ENCODE measurements around the gene IPPK.

Gene IPPK

GRCh38 chr9:92686954-92687353 lies 17.0 kb upstream of the IPPK start:
- no peak for DNase-seq

- no peak for DNase-seq
Measured at GRCh38 chr9:92685022-92685421, 15.1 kb upstream of the IPPK start.

- DNase-seq, result no peak
Measured at GRCh38 chr9:92682269-92682668, 12.3 kb upstream of the IPPK start.

GRCh38 chr9:92680166-92681119 lies 10.5 kb upstream of the IPPK start:
- DNase-seq, result no peak

DNA sequence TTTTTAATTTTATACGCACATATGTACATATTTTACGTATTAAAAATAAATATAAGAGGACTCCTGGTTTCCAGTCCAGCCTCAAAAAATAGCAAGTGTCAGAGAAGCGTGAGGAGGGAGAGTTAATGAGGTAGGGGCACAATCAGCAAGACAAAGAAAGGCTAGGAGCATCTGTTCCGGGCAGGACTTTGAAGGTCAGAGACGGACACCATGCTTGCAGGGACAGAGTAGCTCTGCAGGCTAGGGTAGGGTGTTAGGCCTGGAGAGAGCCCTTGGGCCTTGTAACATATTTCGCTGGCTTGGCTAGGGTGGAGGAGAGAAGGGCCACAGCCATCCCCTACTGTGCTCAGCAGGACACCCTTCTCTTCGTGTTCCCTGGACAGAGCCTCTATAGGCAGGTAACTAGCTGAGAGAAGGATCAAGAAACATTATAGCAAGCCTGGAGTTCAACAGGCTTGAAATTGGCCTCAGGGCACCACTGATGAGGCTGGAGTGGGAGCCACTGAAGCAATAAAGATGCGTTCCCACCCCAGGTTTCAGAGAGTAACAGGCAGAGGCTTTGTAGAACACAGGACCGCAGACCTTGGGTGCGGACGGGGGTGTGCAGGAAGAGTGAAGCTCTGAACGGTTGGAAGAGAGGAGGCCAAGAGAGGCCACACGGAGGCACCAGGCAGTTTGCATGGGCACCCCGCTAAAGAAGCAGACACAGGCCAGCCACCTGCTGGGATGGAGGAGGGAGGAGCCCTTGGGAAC lies 9.7 kb upstream of the IPPK start:
- no peak for DNase-seq

- no peak for DNase-seq
Measured at GRCh38 chr9:92671323-92671722, 1.4 kb upstream of the IPPK start.

DNA sequence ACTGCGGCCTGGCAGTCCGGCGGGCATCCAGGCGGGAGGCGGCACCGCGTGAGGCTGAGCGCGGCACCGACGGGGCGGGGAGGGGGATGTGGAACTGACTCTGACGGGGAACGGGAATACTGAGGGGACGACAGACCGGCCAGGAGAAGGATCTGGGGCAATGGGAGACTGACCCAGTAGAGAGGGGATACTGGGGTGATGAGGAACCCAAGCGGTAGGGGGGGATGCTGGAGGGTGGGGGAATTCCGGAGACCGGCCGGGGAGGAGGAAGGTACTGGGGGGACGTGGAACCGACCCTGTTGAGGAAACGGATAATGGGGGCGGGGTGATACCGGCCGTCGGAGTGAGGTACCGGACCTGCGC lies 423 bp downstream of the IPPK start:
- no peak for DNase-seq

- DNase-seq, result no peak
Measured at GRCh38 chr9:92668746-92669526, 995 bp downstream of the IPPK start.

GRCh38 chr9:92666912-92667532 lies 2.9 kb downstream of the IPPK start:
- no peak for DNase-seq

- no peak for DNase-seq
Measured at GRCh38 chr9:92666236-92666635, 3.7 kb downstream of the IPPK start.

DNA sequence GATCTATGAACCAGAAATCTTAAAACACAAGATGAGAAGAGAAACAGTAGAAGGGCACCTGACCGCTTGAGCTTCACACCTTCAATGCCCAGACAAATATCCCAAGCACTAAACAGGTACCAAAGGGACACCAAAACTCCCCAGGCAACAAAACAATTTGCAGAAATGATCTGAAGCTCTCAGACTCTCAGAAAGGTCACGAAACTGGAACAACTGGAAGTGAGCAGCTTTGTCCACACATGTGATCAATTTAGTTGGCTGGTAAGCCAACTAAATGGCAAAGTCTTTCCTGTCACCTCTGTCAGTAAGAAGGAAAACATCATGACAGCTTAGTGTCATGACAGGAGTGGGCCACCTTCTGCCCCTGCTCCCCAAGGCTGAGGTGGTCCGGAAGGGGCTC lies 4.1 kb downstream of the IPPK start:
- DNase-seq, result no peak

GRCh38 chr9:92664394-92665152 lies 5.4 kb downstream of the IPPK start:
- DNase-seq, result no peak

- no peak for DNase-seq
Measured at GRCh38 chr9:92663951-92664350, 6.0 kb downstream of the IPPK start.

GRCh38 chr9:92663126-92663525 lies 6.8 kb downstream of the IPPK start:
- no peak for DNase-seq

GRCh38 chr9:92661743-92662142 lies 8.2 kb downstream of the IPPK start:
- no peak for DNase-seq

GRCh38 chr9:92661127-92661526 lies 8.8 kb downstream of the IPPK start:
- DNase-seq, result no peak

DNA sequence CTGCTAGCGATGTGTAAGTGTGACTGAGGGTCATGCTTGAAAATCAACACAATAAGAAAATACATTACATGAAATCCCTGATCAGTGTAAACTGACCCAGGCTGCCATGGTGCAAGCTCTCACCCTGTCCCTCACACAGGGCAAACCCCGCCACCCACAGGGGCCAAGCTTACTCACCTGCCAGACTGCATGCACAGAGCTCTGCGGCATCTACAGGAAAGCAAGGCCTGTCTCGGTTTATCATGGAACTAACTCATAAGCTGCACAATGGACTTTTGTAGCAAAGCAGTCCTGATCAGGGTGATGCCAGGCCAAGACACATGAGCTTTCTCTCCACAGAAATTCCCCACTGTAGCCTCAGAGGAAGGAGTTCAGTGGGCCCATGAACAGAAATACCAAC lies 9.7 kb downstream of the IPPK start:
- DNase-seq, result no peak

DNA sequence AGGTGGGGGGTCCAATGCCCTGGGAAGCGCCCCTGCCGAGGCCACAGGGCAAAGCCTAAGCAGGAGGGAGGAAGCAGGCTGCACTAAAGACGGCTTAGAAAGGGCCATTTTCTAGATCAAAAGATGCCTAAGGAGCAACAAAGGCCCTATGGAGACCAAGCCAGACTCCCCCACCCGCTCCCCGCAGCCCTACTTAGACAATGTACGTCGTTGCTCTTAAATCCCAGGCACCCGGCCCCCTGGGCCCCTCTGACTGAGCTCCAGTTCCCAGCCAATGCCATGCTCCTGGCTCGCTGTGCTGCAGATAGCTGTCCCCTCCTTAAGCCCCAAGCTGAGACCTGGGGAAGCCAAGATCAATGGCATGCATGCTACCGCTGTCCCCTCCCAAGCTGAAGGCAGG lies 10.3 kb downstream of the IPPK start:
- no peak for DNase-seq

DNA sequence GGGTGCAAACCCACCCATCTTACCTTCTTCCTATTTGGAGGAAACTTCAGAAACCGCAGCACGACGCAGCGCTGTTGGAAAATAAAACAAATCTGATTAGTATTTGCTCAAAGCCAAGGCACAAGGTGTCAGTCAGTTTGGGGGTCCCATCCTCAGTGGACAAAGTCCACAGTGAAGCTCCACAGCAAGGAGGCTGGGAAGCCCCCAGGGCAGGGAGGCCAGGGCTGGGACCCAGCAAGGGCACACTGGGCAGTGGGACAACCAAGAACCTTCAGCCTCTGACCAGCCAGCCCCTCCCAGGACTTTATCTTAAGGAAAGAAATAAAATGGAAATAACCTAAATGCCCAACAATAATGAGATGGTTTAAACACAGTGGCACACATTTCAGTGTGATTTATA lies 11.3 kb downstream of the IPPK start:
- no peak for DNase-seq

GRCh38 chr9:92658176-92658575 lies 11.8 kb downstream of the IPPK start:
- DNase-seq, result no peak

DNA sequence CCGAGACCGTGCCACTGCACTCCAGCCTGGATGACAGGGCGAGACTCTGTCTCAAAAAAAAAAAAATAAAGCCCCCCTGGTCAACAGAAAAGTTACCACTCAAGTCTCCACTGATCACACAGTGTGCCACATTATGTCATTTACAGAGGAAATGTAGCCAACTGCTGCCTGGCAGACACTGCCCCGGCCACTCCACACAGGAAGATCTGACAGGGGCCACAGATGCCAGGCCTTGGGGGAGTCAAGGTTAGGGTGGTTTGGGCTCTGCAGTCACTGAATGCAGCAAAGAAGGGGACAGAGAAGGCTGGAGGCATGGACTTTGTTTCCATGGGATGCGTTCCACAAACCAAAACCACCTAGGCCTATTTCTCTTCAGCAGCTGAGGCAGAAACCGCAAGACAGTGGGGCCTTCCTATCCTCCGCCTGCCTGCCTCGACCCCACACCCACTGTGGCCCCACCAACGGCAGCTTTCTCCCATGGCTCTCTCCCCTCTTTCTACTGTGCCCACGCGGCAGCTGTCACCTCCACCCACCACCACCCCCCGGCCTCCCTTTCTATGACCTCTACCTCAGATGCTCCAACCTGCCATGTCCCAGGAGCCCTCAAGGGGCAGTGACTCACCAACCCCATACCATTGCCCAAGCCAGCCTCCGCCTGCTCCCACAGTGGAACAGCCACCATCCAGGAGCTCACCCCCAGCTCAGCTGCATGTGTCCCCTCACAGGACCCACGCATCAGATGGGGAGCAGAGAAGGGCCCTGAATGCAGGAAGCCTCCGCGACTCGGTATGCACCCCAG lies 12.4 kb downstream of the IPPK start:
- no peak for DNase-seq
